Keratinocyte (primary cell): Measurements from ENCODE around the gene TSR1. TPM values are rescaled to one million over a fixed set of nuclear protein-coding genes. Genes with fewer than 3 reads are reported as not detected.

Experiments
- DNase-seq: peaks from one replicate; pipeline ENCODE4 v3.0.0-alpha.2; 2011; ENCODE audit warnings: low read depth, missing footprints, low spot score
- FAIRE-seq: peaks from 2 replicates; lab custom pipeline; 2011; peaks lifted over from hg19 to GRCh38; lab: Jason Lieb, UNC
- H2AFZ ChIP-seq: 2 replicates; pipeline ENCODE4 v1.6.0; 2012; ENCODE audit warnings: low read length, control low read depth, inconsistent platforms; ENCODE audit not compliant: control insufficient read depth
- H3K27ac ChIP-seq: 2 replicates; pipeline ENCODE4 v1.5.1; 2011; ENCODE audit warnings: low read length; ENCODE audit not compliant: control insufficient read depth, insufficient read depth
- H3K27me3 ChIP-seq: 3 replicates; pipeline ENCODE4 v1.6.0; 2011; ENCODE audit warnings: low read length; ENCODE audit not compliant: control insufficient read depth, insufficient read depth; ENCODE audit errors: extremely low read depth
- H3K36me3 ChIP-seq, 2 experiments: 2 replicates in 1 of 2; 3 replicates in 1 of 2; pipeline ENCODE4 v1.5.1; 2011; ENCODE audit warnings: low read length in 2 of 2, mild to moderate bottlenecking in 1 of 2; ENCODE audit not compliant: control insufficient read depth in 2 of 2, insufficient read depth in 2 of 2; ENCODE audit errors: extremely low read depth in 1 of 2
- H3K4me1 ChIP-seq: 3 replicates; pipeline ENCODE4 v1.5.1; 2011; ENCODE audit warnings: low read length; ENCODE audit not compliant: control insufficient read depth, insufficient read depth; ENCODE audit errors: extremely low read depth
- H3K4me2 ChIP-seq: 3 replicates; pipeline ENCODE4 v1.6.0; 2011; ENCODE audit warnings: low read depth, low read length; ENCODE audit not compliant: control insufficient read depth, insufficient read depth; ENCODE audit errors: extremely low read depth
- H3K4me3 ChIP-seq, 3 experiments: fragments of 200-600 bp in 1 of 3; sonication (generic) in 1 of 3; 2 replicates in 2 of 3; 3 replicates in 1 of 3; pipeline ENCODE4 v1.5.1; 2011 to 2016; ENCODE audit warnings: low read length in 3 of 3, mild to moderate bottlenecking in 3 of 3, control low read depth in 2 of 3, inconsistent platforms in 1 of 3, low read depth in 1 of 3, mixed read lengths in 1 of 3, mixed run types in 1 of 3, moderate library complexity in 1 of 3; ENCODE audit not compliant: control insufficient read depth in 2 of 3, insufficient read depth in 2 of 3; ENCODE audit errors: extremely low read depth in 1 of 3
- H3K79me2 ChIP-seq: 2 replicates; pipeline ENCODE4 v1.6.0; 2012; ENCODE audit warnings: low read length; ENCODE audit not compliant: control insufficient read depth, insufficient read depth
- H3K9ac ChIP-seq: 3 replicates; pipeline ENCODE4 v1.6.0; 2011; ENCODE audit warnings: low read length; ENCODE audit not compliant: control insufficient read depth, insufficient read depth; ENCODE audit errors: extremely low read depth
- H3K9me1 ChIP-seq: 3 replicates; pipeline ENCODE4 v1.6.0; 2011; ENCODE audit warnings: low read length; ENCODE audit not compliant: control insufficient read depth, insufficient read depth; ENCODE audit errors: extremely low read depth
- H3K9me3 ChIP-seq: 2 replicates; pipeline ENCODE4 v1.5.1; 2012; ENCODE audit warnings: low read depth, low read length; ENCODE audit not compliant: control insufficient read depth
- H4K20me1 ChIP-seq: 3 replicates; pipeline ENCODE4 v1.6.0; 2011; ENCODE audit warnings: low read length; ENCODE audit not compliant: control insufficient read depth, insufficient read depth; ENCODE audit errors: extremely low read depth
- EZH2 ChIP-seq: IDR thresholded peaks from one replicate; pipeline ENCODE4 v1.6.1; 2012; ENCODE audit warnings: inconsistent platforms, mild to moderate bottlenecking, low read length, moderate library complexity
- dilution Hi-C: fragments of 300-500 bp; cut with MboI; formaldehyde crosslinking; loops from one replicate; pipeline ENCODE4 v1.7.0; 2020; ENCODE audit warnings: low sequenced_read_pairs; ENCODE audit not compliant: extremely low pct_ligation_motif_present
- polyA plus RNA-seq, 5 experiments: library from polyadenylated mRNA; depleted of rRNA in 3 of 5; stranded (reverse) in 3 of 5; stranded (forward) in 1 of 5; unstranded in 1 of 5; fragments of >200 nt; gene quantifications; 1 replicate in 1 of 5; 2 replicates in 3 of 5; 3 replicates in 1 of 5; pipeline versions ENCODE4 v1.2.1 to v1.2.3, GENCODE V29; 2011 to 2012; ENCODE audit warnings: missing spikeins in 2 of 5, low read depth in 1 of 5, low replicate concordance in 1 of 5
- TF ChIP-seq, protein P1 (sequence below), 3 experiments: IDR thresholded peaks in 1 of 3; conservative IDR thresholded peaks in 1 of 3; optimal IDR thresholded peaks in 1 of 3; 2 replicates in 2 of 3; 3 replicates in 1 of 3; pipeline versions ENCODE3 to v1.5.1; 2011; ENCODE audit warnings: low read length in 3 of 3, mild to moderate bottlenecking in 3 of 3, moderate library complexity in 2 of 3, control low read depth in 1 of 3, inconsistent platforms in 1 of 3; ENCODE audit not compliant: insufficient read depth in 2 of 3; ENCODE audit errors: extremely low read depth in 1 of 3

Gene TSR1
- polyA plus RNA-seq, 1 donor (not counting 4 experiments of a cell fraction or from before 2014, with no cell fraction given) = 17.1 TPM

DNA sequence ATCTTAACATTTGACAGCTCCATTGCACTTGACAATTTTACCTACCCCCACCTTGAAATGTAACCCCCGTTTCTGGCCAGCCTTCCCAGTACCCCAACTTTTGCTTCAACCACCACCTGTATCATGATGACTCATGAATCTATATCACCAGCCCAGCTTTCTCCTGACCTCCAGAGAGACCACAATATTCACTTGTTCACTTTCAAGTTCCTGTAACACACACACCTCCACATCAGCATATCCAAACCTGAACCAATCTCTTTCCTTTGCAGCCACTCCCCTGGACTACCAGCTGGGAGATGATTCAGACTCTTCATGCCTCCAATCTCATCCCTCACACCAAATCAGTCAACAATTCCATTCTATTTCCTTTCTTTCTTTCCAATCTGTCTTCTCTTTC lies 40.7 kb downstream of the TSR1 start:
- DNase-seq = no peak
- peaks cover 42% of the 10 kb centered on the region for H3K79me2 ChIP-seq
- H3K9me3 ChIP-seq = no peaks in the 10 kb centered on the region
- FAIRE-seq = peak; percentile 41
- no peak overlapping the region for H3K9ac ChIP-seq
- H3K4me2 ChIP-seq = no peak overlapping the region
- no peak overlapping the region for H3K4me3 ChIP-seq
- H3K27me3 ChIP-seq = no peaks in the 10 kb centered on the region
- peaks cover 3% of the 10 kb centered on the region for H3K9me1 ChIP-seq
- no peak for TF ChIP-seq EZH2
- TF ChIP-seq, protein P1, sequence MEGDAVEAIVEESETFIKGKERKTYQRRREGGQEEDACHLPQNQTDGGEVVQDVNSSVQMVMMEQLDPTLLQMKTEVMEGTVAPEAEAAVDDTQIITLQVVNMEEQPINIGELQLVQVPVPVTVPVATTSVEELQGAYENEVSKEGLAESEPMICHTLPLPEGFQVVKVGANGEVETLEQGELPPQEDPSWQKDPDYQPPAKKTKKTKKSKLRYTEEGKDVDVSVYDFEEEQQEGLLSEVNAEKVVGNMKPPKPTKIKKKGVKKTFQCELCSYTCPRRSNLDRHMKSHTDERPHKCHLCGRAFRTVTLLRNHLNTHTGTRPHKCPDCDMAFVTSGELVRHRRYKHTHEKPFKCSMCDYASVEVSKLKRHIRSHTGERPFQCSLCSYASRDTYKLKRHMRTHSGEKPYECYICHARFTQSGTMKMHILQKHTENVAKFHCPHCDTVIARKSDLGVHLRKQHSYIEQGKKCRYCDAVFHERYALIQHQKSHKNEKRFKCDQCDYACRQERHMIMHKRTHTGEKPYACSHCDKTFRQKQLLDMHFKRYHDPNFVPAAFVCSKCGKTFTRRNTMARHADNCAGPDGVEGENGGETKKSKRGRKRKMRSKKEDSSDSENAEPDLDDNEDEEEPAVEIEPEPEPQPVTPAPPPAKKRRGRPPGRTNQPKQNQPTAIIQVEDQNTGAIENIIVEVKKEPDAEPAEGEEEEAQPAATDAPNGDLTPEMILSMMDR (optimal IDR thresholded peaks at IDR 0.05 in 1 of 3, IDR thresholded peaks at IDR 0.05 in 1 of 3, conservative IDR thresholded peaks at IDR 0.05 in 1 of 3; ENCODE audit: extremely low read depth in 1 of 3, insufficient read depth in 2 of 3, low read length in 3 of 3) = no peak
- no peak overlapping the region for H3K27ac ChIP-seq
- H2AFZ ChIP-seq = no peak overlapping the region
- dilution Hi-C loops = no loop called here
- no peaks in the 10 kb centered on the region for H4K20me1 ChIP-seq
- peaks cover 6% of the 10 kb centered on the region for H3K4me1 ChIP-seq
- peaks cover 26 to 36% of the 10 kb centered on the region in 2 experiments for H3K36me3 ChIP-seq

- no peak overlapping the region for H3K27ac ChIP-seq
- TF ChIP-seq, protein P1 (optimal IDR thresholded peaks at IDR 0.05 in 1 of 3, IDR thresholded peaks at IDR 0.05 in 1 of 3, conservative IDR thresholded peaks at IDR 0.05 in 1 of 3; ENCODE audit: extremely low read depth in 1 of 3, insufficient read depth in 2 of 3, low read length in 3 of 3) = no peak
- TF ChIP-seq EZH2 = no peak
- no peak for DNase-seq
Measured at GRCh38 chr17:2292100-2292499, 44.2 kb downstream of the TSR1 start.

More at GRCh38 chr17:2292100-2292499, 44.2 kb downstream of the TSR1 start:
- no peak overlapping the region for H3K4me2 ChIP-seq
- no peaks in the 10 kb centered on the region for H3K27me3 ChIP-seq
- H3K36me3 ChIP-seq = peaks cover 26 to 35% of the 10 kb centered on the region in 2 experiments
- peaks cover 6% of the 10 kb centered on the region for H3K4me1 ChIP-seq
- dilution Hi-C loops = no loop called here
- FAIRE-seq = no peak
- H3K79me2 ChIP-seq = peaks cover 15% of the 10 kb centered on the region
- no peak overlapping the region for H3K9ac ChIP-seq
- no peak overlapping the region for H2AFZ ChIP-seq
- no peaks in the 10 kb centered on the region for H4K20me1 ChIP-seq
- peaks cover 3% of the 10 kb centered on the region for H3K9me1 ChIP-seq
- H3K9me3 ChIP-seq = no peaks in the 10 kb centered on the region
- no peak overlapping the region for H3K4me3 ChIP-seq
